ENCODE results near the gene MAMLD1.

- TF ChIP-seq, protein P1, sequence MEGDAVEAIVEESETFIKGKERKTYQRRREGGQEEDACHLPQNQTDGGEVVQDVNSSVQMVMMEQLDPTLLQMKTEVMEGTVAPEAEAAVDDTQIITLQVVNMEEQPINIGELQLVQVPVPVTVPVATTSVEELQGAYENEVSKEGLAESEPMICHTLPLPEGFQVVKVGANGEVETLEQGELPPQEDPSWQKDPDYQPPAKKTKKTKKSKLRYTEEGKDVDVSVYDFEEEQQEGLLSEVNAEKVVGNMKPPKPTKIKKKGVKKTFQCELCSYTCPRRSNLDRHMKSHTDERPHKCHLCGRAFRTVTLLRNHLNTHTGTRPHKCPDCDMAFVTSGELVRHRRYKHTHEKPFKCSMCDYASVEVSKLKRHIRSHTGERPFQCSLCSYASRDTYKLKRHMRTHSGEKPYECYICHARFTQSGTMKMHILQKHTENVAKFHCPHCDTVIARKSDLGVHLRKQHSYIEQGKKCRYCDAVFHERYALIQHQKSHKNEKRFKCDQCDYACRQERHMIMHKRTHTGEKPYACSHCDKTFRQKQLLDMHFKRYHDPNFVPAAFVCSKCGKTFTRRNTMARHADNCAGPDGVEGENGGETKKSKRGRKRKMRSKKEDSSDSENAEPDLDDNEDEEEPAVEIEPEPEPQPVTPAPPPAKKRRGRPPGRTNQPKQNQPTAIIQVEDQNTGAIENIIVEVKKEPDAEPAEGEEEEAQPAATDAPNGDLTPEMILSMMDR (IDR thresholded peaks at IDR 0.05; ENCODE audit: insufficient read depth, low read length), result no peak
- TF ChIP-seq GABPA (IDR thresholded peaks at IDR 0.05; ENCODE audit: low read depth) (no peak), POLR2AphosphoS5 (IDR thresholded peaks at IDR 0.05; ENCODE audit: low read depth) (no peak)
- TF ChIP-seq, protein P2, sequence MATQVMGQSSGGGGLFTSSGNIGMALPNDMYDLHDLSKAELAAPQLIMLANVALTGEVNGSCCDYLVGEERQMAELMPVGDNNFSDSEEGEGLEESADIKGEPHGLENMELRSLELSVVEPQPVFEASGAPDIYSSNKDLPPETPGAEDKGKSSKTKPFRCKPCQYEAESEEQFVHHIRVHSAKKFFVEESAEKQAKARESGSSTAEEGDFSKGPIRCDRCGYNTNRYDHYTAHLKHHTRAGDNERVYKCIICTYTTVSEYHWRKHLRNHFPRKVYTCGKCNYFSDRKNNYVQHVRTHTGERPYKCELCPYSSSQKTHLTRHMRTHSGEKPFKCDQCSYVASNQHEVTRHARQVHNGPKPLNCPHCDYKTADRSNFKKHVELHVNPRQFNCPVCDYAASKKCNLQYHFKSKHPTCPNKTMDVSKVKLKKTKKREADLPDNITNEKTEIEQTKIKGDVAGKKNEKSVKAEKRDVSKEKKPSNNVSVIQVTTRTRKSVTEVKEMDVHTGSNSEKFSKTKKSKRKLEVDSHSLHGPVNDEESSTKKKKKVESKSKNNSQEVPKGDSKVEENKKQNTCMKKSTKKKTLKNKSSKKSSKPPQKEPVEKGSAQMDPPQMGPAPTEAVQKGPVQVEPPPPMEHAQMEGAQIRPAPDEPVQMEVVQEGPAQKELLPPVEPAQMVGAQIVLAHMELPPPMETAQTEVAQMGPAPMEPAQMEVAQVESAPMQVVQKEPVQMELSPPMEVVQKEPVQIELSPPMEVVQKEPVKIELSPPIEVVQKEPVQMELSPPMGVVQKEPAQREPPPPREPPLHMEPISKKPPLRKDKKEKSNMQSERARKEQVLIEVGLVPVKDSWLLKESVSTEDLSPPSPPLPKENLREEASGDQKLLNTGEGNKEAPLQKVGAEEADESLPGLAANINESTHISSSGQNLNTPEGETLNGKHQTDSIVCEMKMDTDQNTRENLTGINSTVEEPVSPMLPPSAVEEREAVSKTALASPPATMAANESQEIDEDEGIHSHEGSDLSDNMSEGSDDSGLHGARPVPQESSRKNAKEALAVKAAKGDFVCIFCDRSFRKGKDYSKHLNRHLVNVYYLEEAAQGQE (IDR thresholded peaks at IDR 0.05; ENCODE audit: insufficient replicate concordance, low read depth), result no peak
These were observed 141.5 kb downstream of the MAMLD1 start for GRCh38 chrX:150504397-150505182.
